ENCODE results near the gene MELTF. TPM values are rescaled to one million over a fixed set of nuclear protein-coding genes. Genes with fewer than 3 reads are reported as not detected.

Gene MELTF
- total RNA-seq, 1 experiment from 2014 or later = 7.3 TPM

GRCh38 chr3:196969660-196970546 is 59.7 kb downstream of the MELTF start (continued):
- TF ChIP-seq AFF4 (CRISPR knock-in tag; IDR thresholded peaks at IDR 0.05; ENCODE audit: borderline replicate concordance) = no peak
- TF ChIP-seq PREB (CRISPR knock-in tag; IDR thresholded peaks at IDR 0.05; ENCODE audit: borderline replicate concordance) = no peak
- TF ChIP-seq NFE2L1 (CRISPR knock-in tag; IDR thresholded peaks at IDR 0.05) = peak; percentile 36; the same call in 1 of the 2 replicates
- 0 out of 2 replicates have a peak, but pooled peaks have one; percentile 31 for TF ChIP-seq ZNF416 (CRISPR knock-in tag; IDR thresholded peaks at IDR 0.05)
- peak; percentile 88 for TF ChIP-seq FOXP1 (CRISPR knock-in tag; IDR thresholded peaks at IDR 0.05; ENCODE audit: borderline replicate concordance)
- TF ChIP-seq E2F4 (CRISPR knock-in tag; IDR thresholded peaks at IDR 0.05; ENCODE audit: borderline replicate concordance, low read depth) = no peak
- peak; percentile 42; the same call in 1 of the 2 replicates for TF ChIP-seq ZNF423 (CRISPR knock-in tag; IDR thresholded peaks at IDR 0.05)
- no peak for TF ChIP-seq SMAD3 (CRISPR knock-in tag; IDR thresholded peaks at IDR 0.05; ENCODE audit: borderline replicate concordance)
- TF ChIP-seq MXD4 (CRISPR knock-in tag; IDR thresholded peaks at IDR 0.05; ENCODE audit: borderline replicate concordance) = no peak
- no peak for TF ChIP-seq ZNF121 (CRISPR knock-in tag; IDR thresholded peaks at IDR 0.05)
- TF ChIP-seq CTCF (IDR thresholded peaks at IDR 0.05) = peak; percentile 84
- no peak for TF ChIP-seq ATF3 (CRISPR knock-in tag; conservative IDR thresholded peaks at IDR 0.05)
- no peak for TF ChIP-seq ZNF425 (CRISPR knock-in tag; conservative IDR thresholded peaks at IDR 0.05)
- no peak for TF ChIP-seq ZSCAN18 (CRISPR knock-in tag; IDR thresholded peaks at IDR 0.05)
- 0 out of 2 replicates have a peak, but pooled peaks have one; percentile 41 for TF ChIP-seq FOXK1 (CRISPR knock-in tag; IDR thresholded peaks at IDR 0.05)
